GM12892 (cell line): ENCODE measurements around the gene CARMIL1.

ENCODE experiments used
- POLR2A ChIP-seq: IDR thresholded peaks from 2 replicates; pipeline ENCODE4 v1.6.1; 2011; ENCODE audit warnings: low read depth, low read length, control low read depth
- POLR2AphosphoS5 ChIP-seq: IDR thresholded peaks from 2 replicates; pipeline ENCODE4 v1.6.1; 2011; ENCODE audit warnings: low read depth, low read length, control low read depth

- TF ChIP-seq POLR2AphosphoS5 (no peak), POLR2A (no peak)
Observed at GRCh38 chr6:25617997-25618396, 338.8 kb downstream of the CARMIL1 start.
